ENCODE results near the gene TRAF6.

DNA sequence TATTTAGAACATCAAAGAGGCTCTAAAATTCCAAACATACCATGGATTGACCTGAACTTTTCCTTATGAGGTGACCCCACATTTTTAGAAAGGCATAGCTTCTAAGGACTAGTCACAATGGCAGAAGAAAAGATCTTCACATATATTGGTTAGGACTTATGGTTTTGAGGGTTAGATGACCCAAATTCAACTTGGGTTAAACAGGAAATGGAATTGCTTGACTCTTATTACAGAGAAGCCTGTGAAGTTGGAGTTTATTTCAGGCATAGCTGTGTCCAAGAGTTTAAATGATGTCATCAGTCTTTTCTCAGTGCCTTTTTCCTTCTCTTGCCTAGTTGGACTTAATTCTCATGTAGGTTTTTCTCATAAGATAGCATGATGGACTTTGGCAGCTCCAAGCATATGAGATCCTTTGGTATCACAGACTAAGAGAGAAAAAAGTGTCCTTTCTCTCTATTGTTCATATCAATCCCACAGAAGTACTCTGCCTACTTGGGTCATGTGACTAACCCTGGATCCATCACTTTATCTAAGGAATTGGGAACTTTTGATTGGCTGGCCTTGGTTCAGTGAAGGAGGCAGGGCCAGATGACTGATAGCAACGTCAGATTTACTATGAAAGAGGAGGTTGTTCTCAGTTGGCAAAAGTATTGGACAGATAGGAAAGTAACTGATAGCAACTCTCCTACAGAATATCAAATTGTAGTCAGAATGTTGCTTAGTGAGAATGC, 40.5 kb upstream of the TRAF6 start:
- TF ChIP-seq NFYB (IDR thresholded peaks at IDR 0.05; ENCODE audit: insufficient read depth, low read depth, low read length) (no peak), REST (IDR thresholded peaks at IDR 0.05; ENCODE audit: low read depth, low read length) (no peak), BACH1 (IDR thresholded peaks at IDR 0.05; ENCODE audit: borderline replicate concordance) (no peak), RAD21 (IDR thresholded peaks at IDR 0.05; ENCODE audit: insufficient read depth, low read depth, low read length) (no peak), ZNF274 (IDR thresholded peaks at IDR 0.05; ENCODE audit: insufficient read depth, insufficient read length) (no peak), CTCF (IDR thresholded peaks at IDR 0.05 in 2 of 3, conservative IDR thresholded peaks at IDR 0.05 in 1 of 3; ENCODE audit: control insufficient read depth in 2 of 3, extremely low read depth in 1 of 3, insufficient read depth in 1 of 3, low read depth in 3 of 3, low read length in 3 of 3) (no peak), GABPA (IDR thresholded peaks at IDR 0.05; ENCODE audit: low read depth) (no peak)
- TF ChIP-seq, protein P1, sequence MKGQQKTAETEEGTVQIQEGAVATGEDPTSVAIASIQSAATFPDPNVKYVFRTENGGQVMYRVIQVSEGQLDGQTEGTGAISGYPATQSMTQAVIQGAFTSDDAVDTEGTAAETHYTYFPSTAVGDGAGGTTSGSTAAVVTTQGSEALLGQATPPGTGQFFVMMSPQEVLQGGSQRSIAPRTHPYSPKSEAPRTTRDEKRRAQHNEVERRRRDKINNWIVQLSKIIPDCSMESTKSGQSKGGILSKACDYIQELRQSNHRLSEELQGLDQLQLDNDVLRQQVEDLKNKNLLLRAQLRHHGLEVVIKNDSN (IDR thresholded peaks at IDR 0.05; ENCODE audit: borderline replicate concordance, extremely low read length, insufficient read depth, low read depth, low read length) = no peak
- TF ChIP-seq, protein P2, sequence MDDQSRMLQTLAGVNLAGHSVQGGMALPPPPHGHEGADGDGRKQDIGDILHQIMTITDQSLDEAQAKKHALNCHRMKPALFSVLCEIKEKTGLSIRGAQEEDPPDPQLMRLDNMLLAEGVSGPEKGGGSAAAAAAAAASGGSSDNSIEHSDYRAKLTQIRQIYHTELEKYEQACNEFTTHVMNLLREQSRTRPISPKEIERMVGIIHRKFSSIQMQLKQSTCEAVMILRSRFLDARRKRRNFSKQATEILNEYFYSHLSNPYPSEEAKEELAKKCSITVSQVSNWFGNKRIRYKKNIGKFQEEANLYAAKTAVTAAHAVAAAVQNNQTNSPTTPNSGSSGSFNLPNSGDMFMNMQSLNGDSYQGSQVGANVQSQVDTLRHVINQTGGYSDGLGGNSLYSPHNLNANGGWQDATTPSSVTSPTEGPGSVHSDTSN (IDR thresholded peaks at IDR 0.05; ENCODE audit: insufficient replicate concordance, low read depth, low read length) = no peak
